Activated CD8-positive, alpha-beta memory T cell treated with anti-CD3 and anti-CD28 coated beads, Interleukin-2, amount 50 U/mL, for 24 hours (primary cell): ENCODE measurements around the gene FOXL3.

Source experiments
- DNase-seq: peaks from one replicate; pipeline ENCODE4 v3.0.0-alpha.2; 2020; ENCODE audit errors: extremely low read depth

FOXL3 gene

GRCh38 chr7:266851-267840 is 22.8 kb upstream of the FOXL3 start:
- DNase-seq = no peak

GRCh38 chr7:268991-269390 is 21.0 kb upstream of the FOXL3 start:
- DNase-seq = no peak

GRCh38 chr7:269721-270120 is 20.2 kb upstream of the FOXL3 start:
- DNase-seq = no peak

GRCh38 chr7:270351-270983 is 19.5 kb upstream of the FOXL3 start:
- no peak for DNase-seq

GRCh38 chr7:271266-272107 is 18.5 kb upstream of the FOXL3 start:
- no peak for DNase-seq

- DNase-seq = no peak
Observed at GRCh38 chr7:272108-272615, 17.8 kb upstream of the FOXL3 start.

- DNase-seq = no peak
Observed at GRCh38 chr7:272631-273030, 17.3 kb upstream of the FOXL3 start.

- no peak for DNase-seq
Observed at GRCh38 chr7:273327-273726, 16.6 kb upstream of the FOXL3 start.

GRCh38 chr7:274266-274665 is 15.7 kb upstream of the FOXL3 start:
- DNase-seq = no peak

- DNase-seq = no peak
Observed at GRCh38 chr7:276230-276835, 13.6 kb upstream of the FOXL3 start.

- DNase-seq = no peak
Observed at GRCh38 chr7:277228-277627, 12.7 kb upstream of the FOXL3 start.

- no peak for DNase-seq
Observed at GRCh38 chr7:278081-278480, 11.9 kb upstream of the FOXL3 start.

GRCh38 chr7:279821-280220 is 10.1 kb upstream of the FOXL3 start:
- no peak for DNase-seq

- DNase-seq = no peak
Observed at GRCh38 chr7:280461-280860, 9.5 kb upstream of the FOXL3 start.

- no peak for DNase-seq
Observed at GRCh38 chr7:281637-282036, 8.3 kb upstream of the FOXL3 start.

GRCh38 chr7:282621-283020 is 7.3 kb upstream of the FOXL3 start:
- DNase-seq = no peak

GRCh38 chr7:284762-285722 is 4.9 kb upstream of the FOXL3 start:
- no peak for DNase-seq

GRCh38 chr7:285731-286130 is 4.2 kb upstream of the FOXL3 start:
- DNase-seq = no peak

- DNase-seq = no peak
Observed at GRCh38 chr7:286266-286665, 3.7 kb upstream of the FOXL3 start.

- DNase-seq = no peak
Observed at GRCh38 chr7:288671-289101, 1.3 kb upstream of the FOXL3 start.
